ENCODE data around the gene MAP3K14. TPM values are rescaled to one million over a fixed set of nuclear protein-coding genes. Genes with fewer than 3 reads are reported as not detected.

Gene MAP3K14
- total RNA-seq, 1 experiment from 2014 or later, result 16.8 TPM

GRCh38 chr17:45233423-45233924, 83.3 kb downstream of the MAP3K14 start:
- Histone ChIP-seq H3K9ac (ENCODE audit: low read length) (no peak overlapping the region), H3K79me2 (ENCODE audit: low read length) (no peaks in the 10 kb centered on the region), H3K4me3 (ENCODE audit: low read length) (no peak overlapping the region), H3K36me3 (ENCODE audit: low read depth, low read length) (no peaks in the 10 kb centered on the region), H3K27ac (ENCODE audit: low read length) (no peak overlapping the region), H2AFZ (ENCODE audit: low read length) (no peak overlapping the region), H3K9me2 (replicated peaks; ENCODE audit: low read length) (no peaks in the 10 kb centered on the region), H3K9me3 (ENCODE audit: low read length) (no peaks in the 10 kb centered on the region), H3K4me1 (ENCODE audit: insufficient read depth, low read length) (peaks cover 27% of the 10 kb centered on the region), H3K4me2 (ENCODE audit: low read length) (no peak overlapping the region), H3F3A (ENCODE audit: low read length, unreplicated experiment) (no peaks in the 10 kb centered on the region), H4K20me1 (ENCODE audit: low read length) (no peaks in the 10 kb centered on the region), H3K27me3 (ENCODE audit: low read length) (no peaks in the 10 kb centered on the region)
- BruUV-seq (replicated peaks), result no TSS peak
- DNase-seq (no peak), ATAC-seq (no peak)
- TF ChIP-seq EZH2 (IDR thresholded peaks at IDR 0.05; ENCODE audit: low read length, unreplicated experiment) (no peak), CTCF (conservative IDR thresholded peaks at IDR 0.05; ENCODE audit: low read depth, low read length) (no peak), EZH2phosphoT487 (IDR thresholded peaks at IDR 0.05; ENCODE audit: borderline replicate concordance, low read length) (no peak)
- intact Hi-C loops (cut with micrococcal nuclease), result no loop called here
- CTCF ChIA-PET, result interaction anchor here (0.7 kb wide), 1 partner anchor 44 kb away, joined by 4 read pairs; no protein-coding TSS in a partner anchor
- POLR2A ChIA-PET (ENCODE audit: unreplicated experiment), result no interaction called here

- BruUV-seq (replicated peaks), result no TSS peak
- intact Hi-C loops (cut with micrococcal nuclease), result no loop called here
Observed at GRCh38 chr17:45232514-45233422, 84.1 kb downstream of the MAP3K14 start.

More at GRCh38 chr17:45232514-45233422, 84.1 kb downstream of the MAP3K14 start:
- Histone ChIP-seq H3K9me2 (replicated peaks; ENCODE audit: low read length) (no peaks in the 10 kb centered on the region), H3K9ac (ENCODE audit: low read length) (no peak overlapping the region), H3K4me1 (ENCODE audit: insufficient read depth, low read length) (peaks cover 34% of the 10 kb centered on the region), H3K36me3 (ENCODE audit: low read depth, low read length) (no peaks in the 10 kb centered on the region), H4K20me1 (ENCODE audit: low read length) (no peaks in the 10 kb centered on the region), H3F3A (ENCODE audit: low read length, unreplicated experiment) (no peaks in the 10 kb centered on the region), H3K79me2 (ENCODE audit: low read length) (no peaks in the 10 kb centered on the region), H2AFZ (ENCODE audit: low read length) (no peak overlapping the region), H3K27me3 (ENCODE audit: low read length) (no peaks in the 10 kb centered on the region), H3K27ac (ENCODE audit: low read length) (no peak overlapping the region), H3K9me3 (ENCODE audit: low read length) (no peaks in the 10 kb centered on the region), H3K4me3 (ENCODE audit: low read length) (no peak overlapping the region), H3K4me2 (ENCODE audit: low read length) (no peak overlapping the region)
- TF ChIP-seq EZH2phosphoT487 (IDR thresholded peaks at IDR 0.05; ENCODE audit: borderline replicate concordance, low read length) (no peak), EZH2 (IDR thresholded peaks at IDR 0.05; ENCODE audit: low read length, unreplicated experiment) (no peak), CTCF (conservative IDR thresholded peaks at IDR 0.05; ENCODE audit: low read depth, low read length) (no peak)
- no peak for DNase-seq
- POLR2A ChIA-PET (ENCODE audit: unreplicated experiment), result no interaction called here
- CTCF ChIA-PET, result interaction anchor here (0.6 to 2.5 kb wide), 3 partner anchors 45 to 193 kb away, joined by 3 to 16 read pairs (median 4); partner anchors contain the start of gene ACBD4
- no peak for ATAC-seq
